Middle frontal gyrus (tissue), 1 donor: ENCODE results near the gene FUBP3.

Experiments
- DNase-seq: peaks from one replicate; pipeline ENCODE4 v3.0.0-alpha.2; 2015; ENCODE audit warnings: low spot score; ENCODE audit errors: extremely low spot score

The FUBP3 gene, protein sequence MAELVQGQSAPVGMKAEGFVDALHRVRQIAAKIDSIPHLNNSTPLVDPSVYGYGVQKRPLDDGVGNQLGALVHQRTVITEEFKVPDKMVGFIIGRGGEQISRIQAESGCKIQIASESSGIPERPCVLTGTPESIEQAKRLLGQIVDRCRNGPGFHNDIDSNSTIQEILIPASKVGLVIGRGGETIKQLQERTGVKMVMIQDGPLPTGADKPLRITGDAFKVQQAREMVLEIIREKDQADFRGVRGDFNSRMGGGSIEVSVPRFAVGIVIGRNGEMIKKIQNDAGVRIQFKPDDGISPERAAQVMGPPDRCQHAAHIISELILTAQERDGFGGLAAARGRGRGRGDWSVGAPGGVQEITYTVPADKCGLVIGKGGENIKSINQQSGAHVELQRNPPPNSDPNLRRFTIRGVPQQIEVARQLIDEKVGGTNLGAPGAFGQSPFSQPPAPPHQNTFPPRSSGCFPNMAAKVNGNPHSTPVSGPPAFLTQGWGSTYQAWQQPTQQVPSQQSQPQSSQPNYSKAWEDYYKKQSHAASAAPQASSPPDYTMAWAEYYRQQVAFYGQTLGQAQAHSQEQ

DNA sequence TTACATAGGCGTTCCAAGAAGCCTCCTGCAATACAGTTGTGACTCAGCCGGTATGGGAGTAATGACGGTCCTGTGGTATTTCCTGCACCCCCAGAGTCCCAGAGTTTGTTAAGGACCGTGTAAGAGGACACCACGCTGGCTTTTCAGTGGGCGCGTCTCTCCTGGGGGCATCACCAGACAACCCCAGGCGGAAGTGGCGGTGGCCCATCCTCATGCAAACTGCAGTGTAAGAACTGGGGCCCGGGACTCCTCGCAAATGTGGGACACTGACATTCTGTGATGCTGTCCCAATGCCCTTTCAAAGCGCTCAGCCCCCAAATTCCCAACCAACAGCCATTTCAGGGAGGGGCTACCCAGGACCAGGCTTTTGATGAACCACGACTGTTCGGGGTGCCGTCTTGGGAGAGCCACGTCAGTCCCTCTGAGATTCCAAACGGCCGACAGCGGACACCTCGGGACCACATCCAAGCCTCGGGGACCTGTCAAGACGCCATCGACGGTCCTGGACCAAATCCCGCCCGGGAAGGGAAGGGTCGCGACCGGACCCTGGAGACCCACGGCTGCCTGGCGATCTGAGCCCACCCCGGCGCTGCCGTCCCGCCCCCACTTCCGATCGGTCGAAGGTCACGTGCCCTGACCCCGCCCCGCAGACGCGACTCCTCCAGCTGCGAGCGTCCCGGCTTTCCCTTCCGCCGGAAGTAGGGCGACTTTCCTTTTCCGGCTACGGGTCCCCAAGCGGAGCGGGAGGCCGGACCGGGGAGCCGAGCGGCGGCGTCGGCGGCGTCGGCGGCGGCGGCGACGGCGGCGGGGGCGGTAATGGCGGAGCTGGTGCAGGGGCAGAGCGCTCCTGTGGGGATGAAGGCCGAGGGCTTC lies at the start of gene FUBP3:
Gene FUBP3 (plus strand): TSS at position 713 of the 873 bp plus-strand sequence. CDS start 104 bp downstream, at position 817.
- DNase-seq = peak; percentile 85

GRCh38 chr9:130530938-130531337 lies 48.4 kb upstream of the FUBP3 start:
- no peak for DNase-seq

GRCh38 chr9:130531670-130532069 lies 47.7 kb upstream of the FUBP3 start:
- DNase-seq = no peak

DNA sequence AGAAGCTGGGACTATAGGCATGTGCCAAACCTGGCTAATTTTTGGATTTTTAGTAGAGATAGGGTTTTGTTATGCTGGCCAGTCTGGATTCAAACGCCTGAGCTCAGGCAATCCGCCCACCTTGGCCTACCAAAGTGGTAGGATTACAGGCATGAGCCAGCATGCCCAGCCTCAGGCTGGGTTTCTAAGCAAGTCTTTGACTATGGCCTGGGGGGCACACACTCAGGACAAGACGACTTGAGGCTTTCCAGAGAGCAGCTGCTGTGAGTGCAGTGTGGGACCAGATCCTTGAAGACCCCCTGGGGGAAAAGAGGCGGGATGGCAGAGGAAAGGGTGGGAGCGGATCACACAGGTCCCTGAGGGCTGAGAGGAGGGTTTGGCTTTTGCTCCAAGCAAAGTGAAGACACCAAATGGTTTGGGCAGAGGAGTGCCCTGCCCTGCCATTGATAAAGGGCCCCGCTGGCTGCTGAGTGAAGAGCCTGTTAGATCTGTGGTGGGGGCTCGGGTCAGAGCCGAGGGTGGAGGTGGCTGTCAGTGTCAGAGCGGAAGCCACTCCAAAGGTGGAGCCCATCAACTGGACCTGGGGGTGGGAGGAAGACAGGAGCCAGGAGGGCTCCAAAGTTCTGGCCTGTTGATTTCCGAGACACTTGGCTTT lies 46.8 kb upstream of the FUBP3 start:
- DNase-seq = no peak

DNA sequence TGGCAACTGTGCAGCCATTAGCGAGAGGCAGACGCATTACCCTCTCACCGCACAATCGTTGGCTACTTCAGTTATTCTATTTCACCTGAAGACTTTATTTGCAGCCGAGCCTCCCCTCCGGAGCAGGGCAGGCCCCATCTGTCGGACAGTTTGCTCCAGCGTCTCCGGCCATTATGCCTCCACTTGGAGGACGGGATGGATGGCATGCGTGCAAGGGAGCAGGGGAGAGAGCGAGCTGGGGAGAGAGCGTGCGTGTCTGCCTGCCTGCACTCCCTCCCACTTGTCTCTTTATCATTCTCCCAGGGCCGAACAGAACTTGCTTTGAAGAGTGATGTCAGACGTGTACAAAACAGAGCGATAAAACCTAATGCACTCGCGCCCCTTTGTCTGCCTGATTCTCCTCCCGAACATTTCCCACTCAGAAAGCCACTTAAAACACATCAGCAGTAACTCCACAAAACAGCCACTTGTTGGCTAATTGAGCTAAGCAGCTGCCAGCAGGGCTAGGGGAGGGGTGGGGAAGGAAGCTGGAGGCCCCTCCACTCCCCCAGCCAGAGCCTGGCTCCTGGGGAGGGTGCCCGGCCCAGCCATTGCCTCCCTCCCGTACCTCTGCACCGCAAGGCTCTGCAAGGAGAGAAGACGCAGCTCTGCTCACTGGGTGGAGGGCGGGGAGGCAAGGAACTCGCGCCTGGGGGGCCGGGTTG lies 43.4 kb upstream of the FUBP3 start:
- no peak for DNase-seq

DNA sequence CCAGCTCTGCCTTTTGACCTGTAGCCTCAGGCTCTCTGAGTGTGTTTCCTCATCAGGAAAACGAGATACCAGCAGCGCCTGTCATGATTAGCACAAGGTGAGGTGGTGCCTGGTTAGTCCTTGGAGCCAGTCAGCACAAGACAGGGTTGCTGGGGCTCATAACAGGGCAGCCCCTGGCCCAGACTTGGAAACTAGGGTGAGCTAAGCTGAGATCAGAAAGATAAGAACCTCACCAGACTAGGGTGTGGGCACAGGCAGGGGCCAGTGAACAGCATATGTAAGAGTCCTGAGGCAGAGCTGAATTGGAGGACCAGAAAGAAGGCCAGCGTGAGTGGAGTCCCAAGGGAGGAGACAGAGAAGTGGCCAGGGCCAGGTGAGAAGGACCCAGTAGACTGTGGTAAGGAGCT lies 42.7 kb upstream of the FUBP3 start:
- DNase-seq = no peak

DNA sequence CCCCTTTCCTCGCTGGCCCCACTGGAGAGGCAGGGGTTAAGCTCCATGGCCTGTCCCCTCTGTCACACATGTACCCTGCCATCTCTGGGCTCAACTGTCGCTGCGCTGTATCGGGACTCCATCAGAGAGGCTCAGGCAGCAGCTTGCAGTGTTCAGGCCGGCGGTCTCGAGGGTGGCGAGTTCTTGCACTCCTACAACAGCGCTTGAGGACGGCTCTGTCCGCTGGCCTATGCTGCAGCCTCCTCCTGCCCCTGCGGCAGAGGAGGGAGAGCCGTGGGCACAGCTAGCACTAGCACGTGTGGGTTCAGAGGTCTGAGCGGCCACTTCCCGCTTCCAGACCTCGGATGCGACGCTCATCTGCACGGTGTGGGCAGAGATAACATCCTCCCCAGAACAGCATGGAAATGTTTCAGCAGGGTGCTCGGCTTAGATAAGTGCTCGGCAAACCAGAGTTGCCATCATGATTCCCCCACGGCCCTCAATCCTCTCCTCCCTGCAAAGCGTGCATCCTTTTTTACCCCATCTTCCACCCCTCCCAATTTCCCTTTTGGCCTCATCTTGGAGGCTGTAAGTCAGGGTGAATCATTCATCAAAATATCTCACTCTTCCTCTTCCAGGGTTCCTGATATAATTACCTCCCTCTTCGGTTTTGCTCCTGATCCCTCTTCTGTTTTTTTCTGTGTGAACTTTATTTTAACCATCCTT lies 41.9 kb upstream of the FUBP3 start:
- no peak for DNase-seq

DNA sequence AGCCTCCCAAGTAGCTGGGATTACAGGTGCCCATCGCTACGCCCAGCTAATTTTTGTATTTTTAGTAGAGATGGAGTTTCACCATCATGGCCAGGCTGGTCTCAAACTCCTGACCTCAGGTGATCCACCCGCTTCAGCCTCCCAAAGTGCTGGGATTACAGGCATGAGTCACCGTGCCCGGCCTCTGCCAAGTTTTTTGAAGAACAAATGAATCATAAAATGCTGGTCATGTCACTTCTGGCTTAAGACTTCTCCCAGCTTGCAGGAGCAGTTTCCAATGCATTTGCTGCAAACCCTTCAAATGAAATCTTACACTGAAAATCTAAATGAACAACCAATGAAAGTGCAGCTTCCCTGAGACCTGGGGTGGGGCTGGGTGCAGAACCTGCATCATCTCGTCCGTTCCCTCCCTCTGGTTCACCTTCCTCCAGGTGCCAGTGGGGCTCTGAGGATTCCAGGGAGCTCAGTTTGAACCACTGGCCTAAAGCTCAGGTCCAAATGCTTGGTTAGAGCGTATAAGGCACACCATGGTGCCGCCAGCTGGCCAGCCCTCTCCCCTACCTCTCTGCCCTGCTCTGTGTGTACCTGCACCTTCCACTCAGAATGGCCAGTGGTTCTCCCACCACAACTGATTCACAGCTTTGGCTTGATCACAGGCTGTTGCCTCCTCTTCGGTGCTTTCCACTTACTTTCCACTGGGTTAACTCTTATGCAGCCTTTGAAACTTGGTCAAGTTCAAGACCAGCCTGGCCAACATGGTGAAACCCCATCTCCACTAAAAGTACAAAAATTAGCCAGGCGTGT lies 39.8 kb upstream of the FUBP3 start:
- no peak for DNase-seq

DNA sequence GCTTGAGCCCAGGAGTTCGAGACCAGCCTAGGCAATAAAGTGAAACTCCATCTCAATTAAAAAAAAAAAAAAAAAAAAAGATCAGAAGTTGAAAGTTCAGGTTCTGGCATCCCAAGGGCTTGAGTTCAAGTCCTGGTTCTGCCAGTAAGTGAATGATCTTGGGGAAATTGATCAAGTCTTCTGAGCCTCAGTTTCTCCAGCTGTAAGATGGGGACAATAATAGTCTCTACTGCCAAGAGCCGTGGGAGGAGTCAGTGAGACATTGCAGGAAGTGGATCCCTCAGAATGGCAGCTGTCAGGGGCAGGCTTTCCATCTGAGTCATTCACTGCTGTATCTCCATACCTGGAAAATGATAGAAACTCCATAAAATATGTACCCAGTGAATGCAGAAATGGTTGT lies 37.8 kb upstream of the FUBP3 start:
- DNase-seq = no peak

GRCh38 chr9:130542038-130542437 lies 37.3 kb upstream of the FUBP3 start:
- DNase-seq = no peak

- DNase-seq = no peak
These were observed 36.7 kb upstream of the FUBP3 start for GRCh38 chr9:130542457-130543228.

GRCh38 chr9:130543368-130543767 lies 36.0 kb upstream of the FUBP3 start:
- DNase-seq = no peak

GRCh38 chr9:130543859-130544258 lies 35.5 kb upstream of the FUBP3 start:
- DNase-seq = no peak

DNA sequence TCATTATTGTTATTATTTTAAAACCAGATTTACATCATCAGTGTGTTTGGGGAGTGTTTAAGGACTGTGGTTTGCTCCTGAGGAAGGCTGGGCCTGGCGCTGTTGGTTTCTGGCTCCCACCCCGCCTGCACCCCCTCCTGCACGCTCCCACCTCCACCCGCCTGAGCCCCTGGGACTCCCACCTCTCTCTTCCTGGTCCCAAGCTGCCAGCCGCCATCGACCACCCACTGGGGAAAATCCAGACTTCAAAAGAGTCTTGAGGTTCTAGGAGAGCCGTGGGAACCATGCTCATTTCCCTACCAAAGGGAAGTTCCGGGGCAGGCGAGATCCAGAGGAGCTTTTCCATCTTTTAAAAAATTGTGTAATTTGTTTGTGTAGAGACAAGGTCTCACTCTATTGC lies 35.0 kb upstream of the FUBP3 start:
- DNase-seq = no peak

GRCh38 chr9:130548103-130548502 lies 31.3 kb upstream of the FUBP3 start:
- no peak for DNase-seq

DNA sequence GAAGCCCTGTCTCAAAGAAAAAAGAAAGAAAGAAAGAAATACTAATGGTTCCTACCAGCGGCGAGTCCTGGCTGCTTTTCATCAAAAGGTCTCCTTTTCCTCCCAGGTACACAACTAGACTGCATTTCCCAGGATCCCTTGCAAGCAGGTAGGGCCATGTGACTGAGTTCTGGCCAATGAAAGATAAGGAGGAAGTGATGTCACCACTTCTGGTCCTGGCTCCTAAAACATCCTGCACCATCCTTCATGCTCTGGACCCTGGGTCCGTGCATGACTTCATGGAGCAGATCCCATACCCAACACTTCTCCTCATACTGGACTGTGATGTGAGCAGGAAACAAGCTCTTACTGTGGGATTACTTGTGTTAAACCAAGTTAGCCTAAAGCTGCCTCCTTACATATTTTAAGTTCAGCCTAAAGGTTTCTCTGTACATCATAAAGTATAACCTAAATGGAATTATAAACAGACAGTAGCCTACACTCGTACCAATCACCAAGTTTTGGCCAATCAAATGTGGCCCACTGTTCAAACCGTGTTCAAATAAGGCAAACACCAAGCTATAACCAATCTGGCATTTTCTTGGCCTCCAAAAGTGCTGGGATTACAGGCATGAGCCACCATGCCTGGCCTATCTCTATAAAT lies 30.2 kb upstream of the FUBP3 start:
- DNase-seq = no peak

DNA sequence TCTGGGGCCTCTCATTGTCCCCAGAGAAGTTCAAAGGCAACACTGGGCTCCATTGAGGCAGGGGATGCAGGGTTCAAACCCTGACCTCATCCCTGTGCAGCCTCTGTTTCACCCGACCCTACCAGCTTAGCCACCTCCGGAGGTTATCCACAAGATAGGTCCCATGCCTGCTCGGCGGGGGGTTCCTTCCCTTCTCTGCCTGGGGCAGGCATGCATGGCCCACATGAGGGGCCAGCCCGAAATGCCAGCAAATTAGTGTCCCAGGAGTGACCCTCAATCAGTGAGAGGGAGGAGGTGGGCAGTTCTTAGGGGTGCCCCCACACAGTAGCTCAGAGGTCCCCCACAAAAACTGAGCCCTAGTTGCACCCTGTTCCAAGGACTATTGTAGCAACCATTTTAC lies 24.8 kb upstream of the FUBP3 start:
- no peak for DNase-seq

GRCh38 chr9:130555061-130555460 lies 24.3 kb upstream of the FUBP3 start:
- no peak for DNase-seq
